Right lung (tissue), 10 donors: ENCODE data around the gene TSC2. TPM values are rescaled to one million over a fixed set of nuclear protein-coding genes. Genes with fewer than 3 reads are reported as not detected.

Experiments used
- DNase-seq, 2 donors: peaks; one replicate each; pipeline ENCODE4 v3.0.0-alpha.2; 2013
- long read RNA-seq, 8 donors: transcript quantifications; one replicate each; lab custom pipeline, GENCODE V29; 2026
- polyA plus RNA-seq, 5 donors: library from polyadenylated mRNA; unstranded; fragments of 120-200 nt; gene quantifications; one replicate each; pipeline versions ENCODE4 v1.2.1 to v1.2.3, GENCODE V29; 2013; ENCODE audit warnings: inconsistent platforms in 1 of 5, low replicate concordance in 1 of 5; ENCODE audit not compliant: insufficient read length in 5 of 5, insufficient read depth in 1 of 5

TSC2 gene
- 100 to 1,000 TPM; 100 to 149 (median 120) TPM for polyA plus RNA-seq
- long read RNA-seq, donor 1, full-length matches to known transcripts = 5 of 61 reads
- long read RNA-seq, donor 1, partial matches to known transcripts = 56 of 61 reads
- long read RNA-seq, donor 1, other reads (novel, unspliced or antisense) = 0 of 61 reads
- long read RNA-seq, donor 2, full-length matches to known transcripts = 6 of 36 reads
- long read RNA-seq, donor 2, partial matches to known transcripts = 30 of 36 reads
- long read RNA-seq, donor 2, other reads (novel, unspliced or antisense) = 0 of 36 reads
- long read RNA-seq, donor 3, full-length matches to known transcripts = 9 of 16 reads
- long read RNA-seq, donor 3, partial matches to known transcripts = 7 of 16 reads
- long read RNA-seq, donor 3, other reads (novel, unspliced or antisense) = 0 of 16 reads
- long read RNA-seq, donor 4, full-length matches to known transcripts = 9 of 14 reads
- long read RNA-seq, donor 4, partial matches to known transcripts = 5 of 14 reads
- long read RNA-seq, donor 4, other reads (novel, unspliced or antisense) = 0 of 14 reads
- long read RNA-seq, donor 5, partial matches to known transcripts = 12 of 14 reads
- long read RNA-seq, donor 5, other reads (novel, unspliced or antisense) = 0 of 14 reads
- long read RNA-seq, donor 6, full-length matches to known transcripts = 6 of 6 reads
- long read RNA-seq, donor 6, partial matches to known transcripts = 0 of 6 reads
- long read RNA-seq, donor 6, other reads (novel, unspliced or antisense) = 0 of 6 reads
- long read RNA-seq, donor 7, full-length matches to known transcripts = 5 of 5 reads
- long read RNA-seq, donor 7, partial matches to known transcripts = 0 of 5 reads
- long read RNA-seq, donor 7, other reads (novel, unspliced or antisense) = 0 of 5 reads
- long read RNA-seq, donor 8, partial matches to known transcripts = 0 of 1 reads
- long read RNA-seq, donor 8, other reads (novel, unspliced or antisense) = 0 of 1 reads

- DNase-seq = peak; percentile 95
Measured at GRCh38 chr16:2047330-2048115, at the start of gene TSC2, which contains the start of gene NTHL1. TSS of gene TSC2 (plus strand) at chr16:2047985. CDS start at chr16:2048616, 631 bp downstream. TSS of gene NTHL1 (minus strand) at chr16:2047834. CDS start at chr16:2047823, 11 bp downstream.

- DNase-seq = no peak
Measured at GRCh38 chr16:1998360-1998835, 49.4 kb upstream of the TSC2 start.

GRCh38 chr16:1998852-1999801 lies 48.7 kb upstream of the TSC2 start:
- DNase-seq = no peak

- no peak for DNase-seq
Measured at GRCh38 chr16:1999866-2000514, 47.8 kb upstream of the TSC2 start.

- DNase-seq = no peak
Measured at GRCh38 chr16:2001035-2001434, 46.8 kb upstream of the TSC2 start.

- no peak for DNase-seq
Measured at GRCh38 chr16:2001456-2002355, 46.1 kb upstream of the TSC2 start.

- no peak for DNase-seq
Measured at GRCh38 chr16:2002406-2003230, 45.2 kb upstream of the TSC2 start.

GRCh38 chr16:2003231-2003826 lies 44.5 kb upstream of the TSC2 start:
- no peak for DNase-seq

- peak; percentile 75 to 77 for DNase-seq
Measured at GRCh38 chr16:2003827-2004641, 43.8 kb upstream of the TSC2 start.

- DNase-seq = no peak
Measured at GRCh38 chr16:2004795-2005517, 42.8 kb upstream of the TSC2 start.

GRCh38 chr16:2005646-2006045 lies 42.1 kb upstream of the TSC2 start:
- DNase-seq = no peak

GRCh38 chr16:2006317-2006716 lies 41.5 kb upstream of the TSC2 start:
- no peak for DNase-seq

- no peak for DNase-seq
Measured at GRCh38 chr16:2007081-2007836, 40.5 kb upstream of the TSC2 start.

- no peak for DNase-seq
Measured at GRCh38 chr16:2008009-2008526, 39.7 kb upstream of the TSC2 start.
